IMR-90 (cell line): Measurements from ENCODE around the gene SYPL1. TPM values are rescaled to one million over a fixed set of nuclear protein-coding genes. Genes with fewer than 3 reads are reported as not detected.

ENCODE experiments used
- ATAC-seq: fragments of 200-7000 bp; cut with Tn5 transposase; 2 replicates; pipeline ENCODE4 v1.9.1; 2020; ENCODE audit warnings: low read depth, mild to moderate bottlenecking, moderate library complexity
- BruUV-seq: library from RNA; stranded (reverse); fragments of 400-500 nt; replicated peaks from 2 replicates; lab custom pipeline; 2021; lab: Mats Ljungman, UMichigan
- CTCF ChIA-PET: fragments of 300-600 bp; formaldehyde crosslinking; extraction: SDS; loops from one replicate; lab custom pipeline; 2021; ENCODE audit warnings: antibody characterized with exemption; lab: Yijun Ruan, JAX
- POLR2A ChIA-PET: fragments of 300-600 bp; sonication (Branson Sonifier 250); formaldehyde crosslinking; loops from one replicate; lab custom pipeline; 2022; ENCODE audit warnings: antibody characterized with exemption; ENCODE audit not compliant: unreplicated experiment; lab: Charles Lee
- DNase-seq: peaks from one replicate; pipeline ENCODE4 v3.0.0; 2013
- H2AFZ ChIP-seq: replicated peaks from 2 replicates; pipeline ENCODE3; 2013; ENCODE audit warnings: low read length, mild to moderate bottlenecking; ENCODE audit not compliant: poor library complexity
- H2AK5ac ChIP-seq: 2 replicates; pipeline ENCODE4 v1.6.1; 2013; ENCODE audit warnings: low read depth, low read length, inconsistent platforms
- H2AK9ac ChIP-seq: replicated peaks from 2 replicates; pipeline ENCODE3; 2013; ENCODE audit warnings: mild to moderate bottlenecking, low read depth, low read length, moderate library complexity; ENCODE audit not compliant: poor library complexity
- H2BK120ac ChIP-seq: 2 replicates; pipeline ENCODE4 v1.6.1; 2013; ENCODE audit warnings: low read depth, low read length, inconsistent platforms
- H2BK15ac ChIP-seq: 3 replicates; pipeline ENCODE4 v1.6.1; 2013; ENCODE audit warnings: low read depth, low read length, inconsistent platforms
- H2BK20ac ChIP-seq: 2 replicates; pipeline ENCODE4 v1.6.1; 2013; ENCODE audit warnings: low read depth, mild to moderate bottlenecking, inconsistent platforms, low read length, moderate library complexity
- H2BK5ac ChIP-seq: 2 replicates; pipeline ENCODE4 v1.6.1; 2013; ENCODE audit warnings: mild to moderate bottlenecking, low read depth, low read length, inconsistent platforms; ENCODE audit not compliant: poor library complexity, severe bottlenecking
- H3K14ac ChIP-seq: replicated peaks from 2 replicates; pipeline ENCODE4 v1.6.1; 2013; ENCODE audit warnings: low read depth, low read length, inconsistent platforms
- H3K18ac ChIP-seq: 2 replicates; pipeline ENCODE4 v1.6.1; 2013; ENCODE audit warnings: low read depth, low read length, control low read depth
- H3K23ac ChIP-seq: 2 replicates; pipeline ENCODE4 v1.6.1; 2013; ENCODE audit warnings: low read depth, low read length, inconsistent platforms
- H3K27ac ChIP-seq: 2 replicates; pipeline ENCODE4 v1.5.1; 2013; ENCODE audit warnings: mild to moderate bottlenecking, control low read depth, low read length; ENCODE audit not compliant: insufficient read depth
- H3K27me3 ChIP-seq: 2 replicates; pipeline ENCODE4 v1.6.1; 2013; ENCODE audit warnings: low read length; ENCODE audit not compliant: control insufficient read depth, insufficient read depth
- H3K36me3 ChIP-seq: 2 replicates; pipeline ENCODE4 v1.6.1; 2013; ENCODE audit warnings: low read length, mixed read lengths; ENCODE audit not compliant: control insufficient read depth, insufficient read depth
- H3K4ac ChIP-seq: 2 replicates; pipeline ENCODE4 v1.6.1; 2013; ENCODE audit warnings: low read depth, low read length, inconsistent platforms
- H3K4me1 ChIP-seq: 2 replicates; pipeline ENCODE4 v1.6.1; 2013; ENCODE audit warnings: low read length, mixed read lengths; ENCODE audit not compliant: control insufficient read depth, insufficient read depth
- H3K4me2 ChIP-seq: 2 replicates; pipeline ENCODE4 v1.6.1; 2013; ENCODE audit warnings: low read depth, mild to moderate bottlenecking, control low read depth, low read length, moderate library complexity
- H3K4me3 ChIP-seq: 2 replicates; pipeline ENCODE4 v1.5.1; 2013; ENCODE audit warnings: low read depth, mild to moderate bottlenecking, control low read depth, low read length, moderate library complexity; ENCODE audit not compliant: insufficient read depth
- H3K56ac ChIP-seq: 2 replicates; pipeline ENCODE4 v1.6.1; 2013; ENCODE audit warnings: low read length, inconsistent platforms; ENCODE audit not compliant: insufficient read depth; ENCODE audit errors: extremely low read depth
- H3K79me1 ChIP-seq, 2 experiments: 2 replicates each; pipeline ENCODE4 v1.6.1; 2013; ENCODE audit warnings: low read length in 2 of 2, inconsistent platforms in 1 of 2, low read depth in 1 of 2
- H3K9ac ChIP-seq: 2 replicates; pipeline ENCODE4 v1.6.1; 2013; ENCODE audit warnings: low read depth, low read length, control low read depth
- H3K9me1 ChIP-seq: 2 replicates; pipeline ENCODE4 v1.6.1; 2013; ENCODE audit warnings: low read length, inconsistent platforms; ENCODE audit not compliant: insufficient read depth
- H3K9me3 ChIP-seq: 2 replicates; pipeline ENCODE4 v1.6.1; 2013; ENCODE audit warnings: low read length; ENCODE audit not compliant: control insufficient read depth, insufficient read depth
- H4K20me1 ChIP-seq: 2 replicates; pipeline ENCODE4 v1.6.1; 2013; ENCODE audit warnings: low read length, inconsistent platforms; ENCODE audit not compliant: insufficient read depth
- H4K5ac ChIP-seq: 2 replicates; pipeline ENCODE4 v1.6.1; 2013; ENCODE audit warnings: mild to moderate bottlenecking, low read depth, low read length, control low read depth
- H4K8ac ChIP-seq, 2 experiments: 2 replicates each; pipeline ENCODE4 v1.6.1; 2013; ENCODE audit warnings: low read depth in 2 of 2, low read length in 2 of 2, control low read depth in 1 of 2, inconsistent platforms in 1 of 2
- H4K91ac ChIP-seq: 2 replicates; pipeline ENCODE4 v1.6.1; 2013; ENCODE audit warnings: low read depth, low read length, inconsistent platforms; ENCODE audit not compliant: insufficient read depth
- CEBPB ChIP-seq: IDR thresholded peaks from 2 replicates; pipeline ENCODE4 v1.6.1; 2012; ENCODE audit warnings: low read depth, low read length, improper control_type of control experiment
- CHD1 ChIP-seq: IDR thresholded peaks from 2 replicates; pipeline ENCODE4 v1.6.1; 2012; ENCODE audit warnings: low read depth, low read length, improper control_type of control experiment
- CTCF ChIP-seq: conservative IDR thresholded peaks from 2 replicates; pipeline ENCODE4 v1.5.1; 2012; ENCODE audit warnings: mild to moderate bottlenecking, low read depth, low read length, improper control_type of control experiment
- ELK1 ChIP-seq: fragments of 150-350 bp; IDR thresholded peaks from 2 replicates; pipeline ENCODE4 v1.6.1; 2016; ENCODE audit warnings: low read depth, mild to moderate bottlenecking, low read length, moderate library complexity, borderline replicate concordance
- MAZ ChIP-seq: IDR thresholded peaks from 2 replicates; pipeline ENCODE4 v1.6.1; 2012; ENCODE audit warnings: low read depth, mild to moderate bottlenecking, low read length, improper control_type of control experiment, moderate library complexity, borderline replicate concordance
- NFE2L2 ChIP-seq: fragments of 150-350 bp; IDR thresholded peaks from 2 replicates; pipeline ENCODE4 v1.6.1; 2016; ENCODE audit warnings: low read depth, mild to moderate bottlenecking, low read length
- RAD21 ChIP-seq: IDR thresholded peaks from 2 replicates; pipeline ENCODE4 v1.6.1; 2012; ENCODE audit warnings: low read length, improper control_type of control experiment
- RCOR1 ChIP-seq: IDR thresholded peaks from 2 replicates; pipeline ENCODE4 v1.6.1; 2012; ENCODE audit warnings: mild to moderate bottlenecking, low read length, improper control_type of control experiment; ENCODE audit not compliant: insufficient replicate concordance
- USF2 ChIP-seq: fragments of 150-350 bp; IDR thresholded peaks from 2 replicates; pipeline ENCODE4 v1.6.1; 2017; ENCODE audit warnings: mild to moderate bottlenecking, antibody characterized with exemption, low read length, low read depth
- dilution Hi-C: fragments of 300-500 bp; cut with HindIII; formaldehyde crosslinking; loops from one replicate; pipeline ENCODE4 v1.14.3; 2018; ENCODE audit warnings: low sequenced_read_pairs; ENCODE audit not compliant: unreplicated experiment
- in situ Hi-C: fragments of 300-500 bp; cut with MboI; formaldehyde crosslinking; loops from 3 replicates; pipeline ENCODE4 v1.14.3; 2019; ENCODE audit warnings: low sequenced_read_pairs, inconsistent platforms, mixed read lengths
- intact Hi-C: fragments of 100-400 bp; cut with micrococcal nuclease; formaldehyde crosslinking; loops from 2 replicates; pipeline ENCODE4 v1.10.0; 2022
- polyA plus RNA-seq, 3 experiments: library from polyadenylated mRNA; depleted of rRNA; stranded (reverse); fragments of >200 nt; gene quantifications; 2 replicates each; pipeline ENCODE4 v1.2.3, GENCODE V29; 2012; ENCODE audit warnings: low replicate concordance in 1 of 3
- total RNA-seq: library from RNA; depleted of rRNA; stranded (reverse); fragments of >200 nt; gene quantifications from 2 replicates; pipeline ENCODE4 v1.2.3, GENCODE V29; 2012

The SYPL1 gene
- total and polyA plus RNA-seq, 2 of the 4 experiments (the other 2 are of a cell fraction): 19.0 to 45.0 TPM

GRCh38 chr7:106085015-106085414 is 27.1 kb downstream of the SYPL1 start:
- no peaks in the 10 kb centered on the region for H3K9me1 ChIP-seq
- H3K4me3 ChIP-seq: no peak overlapping the region
- no peak overlapping the region for H2BK5ac ChIP-seq
- H2AFZ ChIP-seq: no peak overlapping the region
- no peak overlapping the region for H3K9ac ChIP-seq
- H3K4me2 ChIP-seq: no peak overlapping the region
- no TSS peak for BruUV-seq
- no peak overlapping the region for H2BK15ac ChIP-seq
- H4K20me1 ChIP-seq: no peaks in the 10 kb centered on the region
- intact Hi-C loops: no loop called here
- peaks cover 3% of the 10 kb centered on the region for H3K36me3 ChIP-seq
- H2AK9ac ChIP-seq: no peak overlapping the region
- H3K79me1 ChIP-seq: no peaks in the 10 kb centered on the region
- H2BK120ac ChIP-seq: no peak overlapping the region
- no peak overlapping the region for H3K56ac ChIP-seq
- no peaks in the 10 kb centered on the region for H3K27me3 ChIP-seq
- TF ChIP-seq RAD21 (no peak), NFE2L2 (no peak), RCOR1 (no peak), MAZ (no peak), CTCF (no peak), CHD1 (no peak), USF2 (no peak), ELK1 (no peak), CEBPB (no peak)
- H2BK20ac ChIP-seq: no peak overlapping the region
- H3K9me3 ChIP-seq: no peaks in the 10 kb centered on the region
- CTCF ChIA-PET: interaction anchor here (0.7 kb wide), 1 partner anchor 574 kb away, joined by 3 read pairs; no protein-coding TSS in a partner anchor
- no peak overlapping the region for H3K27ac ChIP-seq
- in situ Hi-C loops: no loop called here
- no peak for ATAC-seq
- dilution Hi-C loops: no loop called here
- DNase-seq: no peak
- H3K23ac ChIP-seq: no peak overlapping the region
- no peak overlapping the region for H3K4ac ChIP-seq
- H4K5ac ChIP-seq: no peak overlapping the region
- H4K8ac ChIP-seq: no peak overlapping the region
- no peak overlapping the region for H3K18ac ChIP-seq
- H2AK5ac ChIP-seq: no peak overlapping the region
- no peak overlapping the region for H3K14ac ChIP-seq
- POLR2A ChIA-PET: no interaction called here
- H3K4me1 ChIP-seq: no peaks in the 10 kb centered on the region
- H4K91ac ChIP-seq: no peak overlapping the region
